Progenitor cell of endocrine pancreas (in vitro differentiated cells): Measurements from ENCODE around the gene NF2. TPM values are rescaled to one million over a fixed set of nuclear protein-coding genes. Genes with fewer than 3 reads are reported as not detected.

Experiments used
- DNase-seq: peaks from one replicate; pipeline ENCODE4 v3.0.0; 2021; ENCODE audit warnings: low spot score; ENCODE audit not compliant: unreplicated experiment
- H3K27ac Mint-ChIP-seq: 2 replicates; pipeline ENCODE4 v1.8.0; 2021; ENCODE audit warnings: mild to moderate bottlenecking, moderate library complexity, mixed read lengths
- H3K27me3 Mint-ChIP-seq: 2 replicates; pipeline ENCODE4 v1.8.0; 2021; ENCODE audit warnings: mixed read lengths
- H3K36me3 Mint-ChIP-seq: 2 replicates; pipeline ENCODE4 v1.8.0; 2022; ENCODE audit warnings: mixed read lengths; ENCODE audit not compliant: insufficient read depth
- H3K4me1 Mint-ChIP-seq: 2 replicates; pipeline ENCODE4 v1.8.0; 2021; ENCODE audit warnings: low read depth, mixed read lengths
- H3K4me3 Mint-ChIP-seq: 2 replicates; pipeline ENCODE4 v1.8.0; 2021; ENCODE audit warnings: low read depth, mild to moderate bottlenecking, moderate library complexity, mixed read lengths
- H3K9me3 Mint-ChIP-seq: 2 replicates; pipeline ENCODE4 v1.8.0; 2021; ENCODE audit warnings: low read depth, mixed read lengths
- CTCF ChIP-seq: fragments of 200-600 bp; sonication (generic); IDR thresholded peaks from one replicate; pipeline ENCODE4 v1.5.0; 2021; ENCODE audit warnings: antibody characterized with exemption, mild to moderate bottlenecking; ENCODE audit not compliant: unreplicated experiment
- total RNA-seq: library from RNA; stranded (reverse); gene quantifications from 2 replicates; pipeline ENCODE4 v1.2.1, GENCODE V29; 2021

The NF2 gene
- total RNA-seq, 1 donor from 2014 or later = 37.1 TPM

- Mint-ChIP-seq H3K4me1 (peaks cover 2% of the 10 kb centered on the region), H3K27ac (no peak within 1 kb of the TSS), H3K9me3 (no peaks in the 10 kb centered on the region), H3K36me3 (no peaks in the 10 kb centered on the region), H3K4me3 (no peak within 1 kb of the TSS), H3K27me3 (peaks cover 65% of the 10 kb centered on the region)
- no peak for DNase-seq
- TF ChIP-seq CTCF = no peak
Observed at GRCh38 chr22:29719899-29720645, 116.6 kb downstream of the NF2 start, which contains the start of gene CABP7. CABP7 (plus strand) TSS chr22:29720003; CDS start chr22:29720425, 422 bp downstream.

- no peaks in the 10 kb centered on the region for H3K9me3 Mint-ChIP-seq
- no peak for DNase-seq
- H3K36me3 Mint-ChIP-seq = no peaks in the 10 kb centered on the region
- no peak overlapping the region for H3K27ac Mint-ChIP-seq
- TF ChIP-seq CTCF = no peak
- peaks cover 68% of the 10 kb centered on the region for H3K27me3 Mint-ChIP-seq
- peaks cover 2% of the 10 kb centered on the region for H3K4me1 Mint-ChIP-seq
- H3K4me3 Mint-ChIP-seq = no peak overlapping the region
Observed at GRCh38 chr22:29720811-29721323, 117.4 kb downstream of the NF2 start.

- Mint-ChIP-seq H3K27me3 (peaks cover 66% of the 10 kb centered on the region), H3K4me3 (no peak overlapping the region), H3K4me1 (peaks cover 2% of the 10 kb centered on the region), H3K9me3 (no peaks in the 10 kb centered on the region), H3K36me3 (no peaks in the 10 kb centered on the region), H3K27ac (no peak overlapping the region)
- no peak for TF ChIP-seq CTCF
- no peak for DNase-seq
Observed at GRCh38 chr22:29722151-29722550, 118.7 kb downstream of the NF2 start.

GRCh38 chr22:29722587-29722986 lies 119.2 kb downstream of the NF2 start:
- DNase-seq = no peak
- no peaks in the 10 kb centered on the region for H3K9me3 Mint-ChIP-seq

GRCh38 chr22:29723766-29724165 lies 120.3 kb downstream of the NF2 start:
- Mint-ChIP-seq H3K27ac (no peak overlapping the region), H3K36me3 (no peaks in the 10 kb centered on the region), H3K9me3 (no peaks in the 10 kb centered on the region), H3K4me3 (no peak overlapping the region), H3K4me1 (no peaks in the 10 kb centered on the region), H3K27me3 (peaks cover 51% of the 10 kb centered on the region)
- DNase-seq = no peak
- peak; percentile 12 for TF ChIP-seq CTCF

More at GRCh38 chr22:29722587-29722986, 119.2 kb downstream of the NF2 start:
- H3K27me3 Mint-ChIP-seq = peaks cover 62% of the 10 kb centered on the region
- TF ChIP-seq CTCF = no peak
- H3K27ac Mint-ChIP-seq = no peak overlapping the region
- peaks cover 2% of the 10 kb centered on the region for H3K4me1 Mint-ChIP-seq
- no peaks in the 10 kb centered on the region for H3K36me3 Mint-ChIP-seq
- no peak overlapping the region for H3K4me3 Mint-ChIP-seq
